HepG2 (cell line): ENCODE data around the gene AMER3. TPM values are rescaled to one million over a fixed set of nuclear protein-coding genes. Genes with fewer than 3 reads are reported as not detected.

Source experiments
- ATAC-seq: fragments of 200-7000 bp; cut with Tn5 transposase; 3 replicates; pipeline ENCODE4 v1.9.1; 2020; ENCODE audit warnings: mild to moderate bottlenecking, moderate library complexity
- BruUV-seq: library from RNA; stranded (reverse); fragments of 400-500 nt; replicated peaks from 2 replicates; lab custom pipeline; 2021; lab: Mats Ljungman, UMichigan
- CTCF ChIA-PET: fragments of 300-600 bp; formaldehyde crosslinking; extraction: SDS; loops from one replicate; lab custom pipeline; 2021; ENCODE audit warnings: low total read pairs, inconsistent platforms, low intra/inter-chr PET ratio; lab: Yijun Ruan, JAX
- POLR2A ChIA-PET: fragments of 350-600 bp; sonication (Branson Sonifier 250); formaldehyde crosslinking; loops from one replicate; lab custom pipeline; 2020; ENCODE audit warnings: antibody characterized with exemption, inconsistent platforms; lab: Yijun Ruan, JAX
- DNase-seq: peaks from one replicate; pipeline ENCODE4 v3.0.0-alpha.2; 2015; ENCODE audit warnings: low spot score
- FAIRE-seq: peaks from 3 replicates; lab custom pipeline; 2011; peaks lifted over from hg19 to GRCh38; lab: Jason Lieb, UNC
- H2AFZ ChIP-seq: one replicate; pipeline ENCODE4 v1.6.1; 2011; ENCODE audit warnings: low read length, inconsistent platforms
- H3K27ac ChIP-seq: fragments of 300-600 bp; 3 replicates; pipeline ENCODE4 v1.8.0; 2011; ENCODE audit warnings: mixed run types, mild to moderate bottlenecking, mixed read lengths, low read length, inconsistent platforms; ENCODE audit not compliant: insufficient read depth; ENCODE audit errors: extremely low read length
- H3K27me3 ChIP-seq, 2 experiments: fragments of 200-600 bp in 1 of 2; 2 replicates in 1 of 2; 3 replicates in 1 of 2; pipeline versions ENCODE4 v1.6.0 to v1.8.0; 2011; ENCODE audit warnings: low read length in 2 of 2, mild to moderate bottlenecking in 2 of 2, moderate library complexity in 2 of 2, inconsistent platforms in 1 of 2; ENCODE audit not compliant: insufficient read depth in 2 of 2, control insufficient read depth in 1 of 2
- H3K36me3 ChIP-seq, 2 experiments: fragments of 200-600 bp in 1 of 2; replicated peaks in 1 of 2; 2 replicates in 1 of 2; 3 replicates in 1 of 2; pipeline versions ENCODE4 v1.5.1 to v1.8.0; 2011; ENCODE audit warnings: low read length in 2 of 2, inconsistent platforms in 1 of 2; ENCODE audit not compliant: insufficient read depth in 2 of 2, control insufficient read depth in 1 of 2
- H3K4me1 ChIP-seq: 2 replicates; pipeline ENCODE4 v1.5.1; 2012; ENCODE audit warnings: low read length, inconsistent platforms; ENCODE audit not compliant: insufficient read depth
- H3K4me2 ChIP-seq: 2 replicates; pipeline ENCODE4 v1.6.0; 2011; ENCODE audit warnings: low read depth, low read length, inconsistent platforms
- H3K4me3 ChIP-seq, 3 experiments: fragments of 200-600 bp in 1 of 3; sonication (generic), shearing (Covaris generic) in 1 of 3; replicated peaks in 1 of 3; 2 replicates each; pipeline ENCODE4 v1.5.1; 2011 to 2016; ENCODE audit warnings: low read length in 3 of 3, inconsistent platforms in 2 of 3, low read depth in 2 of 3, mild to moderate bottlenecking in 2 of 3, control low read depth in 1 of 3, mixed read lengths in 1 of 3; ENCODE audit not compliant: insufficient read depth in 1 of 3
- H3K79me2 ChIP-seq: one replicate; pipeline ENCODE4 v1.6.1; 2011; ENCODE audit warnings: low read length, inconsistent platforms; ENCODE audit not compliant: insufficient read depth
- H3K9ac ChIP-seq: 2 replicates; pipeline ENCODE4 v1.6.0; 2011; ENCODE audit warnings: mild to moderate bottlenecking, low read depth, low read length, inconsistent platforms; ENCODE audit not compliant: insufficient read depth
- H3K9me3 ChIP-seq: 2 replicates; pipeline ENCODE4 v1.5.1; 2012; ENCODE audit warnings: mild to moderate bottlenecking, low read length
- H4K20me1 ChIP-seq: 2 replicates; pipeline ENCODE4 v1.6.0; 2011; ENCODE audit warnings: inconsistent platforms, mild to moderate bottlenecking, low read length, moderate library complexity; ENCODE audit not compliant: insufficient read depth
- CSRNP2 ChIP-seq: sonication (generic); formaldehyde crosslinking; conservative IDR thresholded peaks from 2 replicates; pipeline ENCODE4 v1.8.0; 2022; ENCODE audit warnings: low read depth, missing genetic modification reagents
- E2F1 ChIP-seq: sonication (generic); formaldehyde crosslinking; IDR thresholded peaks from 2 replicates; pipeline ENCODE4 v1.5.0; 2020; ENCODE audit warnings: missing genetic modification reagents
- FIP1L1 ChIP-seq: fragments of 200-400 bp; formaldehyde crosslinking; IDR thresholded peaks from 2 replicates; pipeline ENCODE4 v1.6.1; 2018; ENCODE audit warnings: low read depth, mild to moderate bottlenecking, low read length, moderate library complexity, borderline replicate concordance; ENCODE audit not compliant: insufficient read depth
- FOXK1 ChIP-seq: sonication (generic); formaldehyde crosslinking; IDR thresholded peaks from 2 replicates; pipeline ENCODE4 v1.4.0; 2020; ENCODE audit warnings: low read depth, missing genetic modification reagents, borderline replicate concordance
- HES4 ChIP-seq: sonication (generic); formaldehyde crosslinking; IDR thresholded peaks from 2 replicates; pipeline ENCODE4 v1.9.0; 2021; ENCODE audit warnings: mild to moderate bottlenecking, missing genetic modification reagents, borderline replicate concordance
- IKZF5 ChIP-seq: IDR thresholded peaks from 2 replicates; pipeline ENCODE4 v1.6.1; 2018; ENCODE audit warnings: missing genetic modification reagents, mild to moderate bottlenecking, missing compliant biosample characterization
- RARG ChIP-seq: sonication (generic); formaldehyde crosslinking; IDR thresholded peaks from 2 replicates; pipeline ENCODE4 v1.4.0; 2020; ENCODE audit warnings: low read depth, mild to moderate bottlenecking, missing genetic modification reagents
- TFE3 ChIP-seq: IDR thresholded peaks from 2 replicates; pipeline ENCODE4 v1.6.1; 2016
- ZBTB2 ChIP-seq: sonication (generic); formaldehyde crosslinking; IDR thresholded peaks from 2 replicates; pipeline ENCODE4 v1.8.0; 2022; ENCODE audit warnings: low read depth, missing genetic modification reagents
- ZNF615 ChIP-seq: sonication (generic); formaldehyde crosslinking; IDR thresholded peaks from 2 replicates; pipeline ENCODE4 v1.5.0; 2020; ENCODE audit warnings: mild to moderate bottlenecking, missing genetic modification reagents, borderline replicate concordance
- ZNF687 ChIP-seq: sonication (generic); formaldehyde crosslinking; IDR thresholded peaks from 2 replicates; pipeline ENCODE4 v1.5.1; 2020; ENCODE audit warnings: mild to moderate bottlenecking, missing genetic modification reagents, moderate library complexity
- ZNF792 ChIP-seq: IDR thresholded peaks from 2 replicates; pipeline ENCODE4 v1.6.1; 2016
- WGBS: methylation state at CpG from one replicate; pipeline ENCODE4 v1.1.6; 2017; ENCODE audit warnings: low lambda C conversion rate; 5-methylcytosine and 5-hydroxymethylcytosine counted together
- in situ Hi-C: cut with HindIII; loops from 2 replicates; pipeline ENCODE4 v1.10.0; 2017; ENCODE audit warnings: low pct_unique_long_range_greater_than_20kb; ENCODE audit not compliant: extremely low pct_ligation_motif_present
- intact Hi-C: fragments of 100-400 bp; cut with micrococcal nuclease; formaldehyde crosslinking; loops from one replicate; pipeline ENCODE4 v1.10.0; 2022; ENCODE audit not compliant: unreplicated experiment
- polyA plus RNA-seq, 8 experiments: library from polyadenylated mRNA; depleted of rRNA in 3 of 8; stranded (reverse) in 7 of 8; unstranded in 1 of 8; fragments of >200 nt; fragmentation: Illumina TruSeq in 4 of 8; extraction: Trizol in 4 of 8; gene quantifications; 2 replicates each; pipeline versions ENCODE4 v1.2.1 to v1.2.3, GENCODE V29; 2011 to 2016; ENCODE audit warnings: low read depth in 4 of 8, missing spikeins in 1 of 8, mixed read lengths in 1 of 8; ENCODE audit not compliant: insufficient read depth in 1 of 8
- total RNA-seq, 5 experiments: library from RNA; depleted of rRNA; stranded (reverse); fragments of >200 nt; fragmentation: Illumina TruSeq; extraction: Trizol; gene quantifications; 2 replicates each; pipeline ENCODE4 v1.2.3, GENCODE V29; 2016; ENCODE audit warnings: low read depth in 1 of 5

Gene AMER3
- total and polyA plus RNA-seq, 2 of the 13 experiments (the other 11 are each of a cell fraction or from before 2014, with no cell fraction given), result not detected

GRCh38 chr2:130799295-130799694 lies 44.0 kb downstream of the AMER3 start:
- DNase-seq (no peak), FAIRE-seq (no peak)
- TF ChIP-seq FOXK1 (no peak), ZNF615 (no peak), CSRNP2 (CRISPR knock-in tag) (no peak), RARG (CRISPR knock-in tag) (no peak), E2F1 (CRISPR knock-in tag) (no peak), ZNF792 (CRISPR knock-in tag) (no peak), TFE3 (CRISPR knock-in tag) (no peak), IKZF5 (CRISPR knock-in tag) (no peak), ZBTB2 (CRISPR knock-in tag) (no peak), HES4 (CRISPR knock-in tag) (no peak), ZNF687 (CRISPR knock-in tag) (no peak), FIP1L1 (no peak)

More at GRCh38 chr2:130799295-130799694, 44.0 kb downstream of the AMER3 start:
- H3K36me3 ChIP-seq, result no peaks in the 10 kb centered on the region
- WGBS, result 0% methylated on average over 1 of the region's 1 CpG
- no peak overlapping the region for H3K4me2 ChIP-seq
- ChIA-PET CTCF (interaction anchor here (2.7 to 3.7 kb wide), 2 partner anchors 74 to 121 kb away, joined by 51 to 57 read pairs; no protein-coding TSS in a partner anchor), POLR2A (no interaction called here)
- intact Hi-C loops (no loop called here), in situ Hi-C loops (no loop called here)
- no peak overlapping the region for H2AFZ ChIP-seq
- BruUV-seq, result no TSS peak
- 0 out of 2 replicates have a peak, but pooled peaks cover 6% of the 10 kb centered on the region for H3K4me1 ChIP-seq
- H3K27me3 ChIP-seq, result peaks cover 4 to 17% of the 10 kb centered on the region in 2 experiments; a peak in 2 of 5 replicates
- no peak overlapping the region for H3K4me3 ChIP-seq
- H4K20me1 ChIP-seq, result no peaks in the 10 kb centered on the region
- no peak overlapping the region for H3K9ac ChIP-seq
- H3K79me2 ChIP-seq, result no peaks in the 10 kb centered on the region
- no peak overlapping the region for H3K27ac ChIP-seq
- no peaks in the 10 kb centered on the region for H3K9me3 ChIP-seq
- ATAC-seq, result no peak
